ENCODE results near the gene SLC44A2.

SLC44A2 gene

GRCh38 chr19:10631874-10632273, 6.5 kb downstream of the SLC44A2 start:
- Histone ChIP-seq H3K27ac (no peak overlapping the region), H3K4me3 (no peak overlapping the region)
- no peak for TF ChIP-seq CTCF (IDR thresholded peaks at IDR 0.05)
- DNase-seq (ENCODE audit: low spot score) = no peak

- no peak for TF ChIP-seq CTCF (IDR thresholded peaks at IDR 0.05)
- DNase-seq (ENCODE audit: low spot score) = no peak
- Histone ChIP-seq H3K4me3 (no peak overlapping the region), H3K27ac (no peak overlapping the region)
Measured at GRCh38 chr19:10634430-10634829, 9.1 kb downstream of the SLC44A2 start.

GRCh38 chr19:10634963-10635362, 9.6 kb downstream of the SLC44A2 start:
- H3K27ac ChIP-seq = no peak overlapping the region
- no peak for DNase-seq (ENCODE audit: low spot score)
- no peak for TF ChIP-seq CTCF (IDR thresholded peaks at IDR 0.05)
- H3K4me3 ChIP-seq = no peak overlapping the region

DNA sequence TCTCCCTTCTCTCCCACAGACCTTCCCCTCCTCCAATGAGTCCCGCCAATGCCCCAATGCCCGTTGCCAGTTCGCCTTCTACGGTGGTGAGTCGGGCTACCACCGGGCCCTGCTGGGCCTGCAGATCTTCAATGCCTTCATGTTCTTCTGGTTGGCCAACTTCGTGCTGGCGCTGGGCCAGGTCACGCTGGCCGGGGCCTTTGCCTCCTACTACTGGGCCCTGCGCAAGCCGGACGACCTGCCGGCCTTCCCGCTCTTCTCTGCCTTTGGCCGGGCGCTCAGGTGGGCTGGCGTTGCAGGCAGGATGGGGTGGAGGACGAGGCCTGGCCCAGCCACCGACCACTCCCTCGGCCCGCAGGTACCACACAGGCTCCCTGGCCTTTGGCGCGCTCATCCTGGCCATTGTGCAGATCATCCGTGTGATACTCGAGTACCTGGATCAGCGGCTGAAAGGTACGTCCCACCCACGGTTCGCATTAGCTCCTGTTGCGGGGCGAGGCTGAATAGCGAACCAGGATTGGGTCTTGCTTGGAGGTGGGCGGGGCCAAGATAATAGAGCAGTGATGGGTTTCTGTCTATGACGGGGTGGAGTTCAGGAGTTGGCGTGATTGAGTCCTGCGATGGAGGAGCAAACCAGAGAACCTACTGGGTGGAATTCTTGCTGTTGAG, 11.1 kb downstream of the SLC44A2 start:
- no peak overlapping the region for H3K4me3 ChIP-seq
- DNase-seq (ENCODE audit: low spot score) = no peak
- no peak for TF ChIP-seq CTCF (IDR thresholded peaks at IDR 0.05)
- H3K27ac ChIP-seq = no peak overlapping the region

GRCh38 chr19:10637894-10638293, 12.5 kb downstream of the SLC44A2 start:
- no peak for TF ChIP-seq CTCF (IDR thresholded peaks at IDR 0.05)
- Histone ChIP-seq H3K27ac (no peak overlapping the region), H3K4me3 (no peak overlapping the region)
- no peak for DNase-seq (ENCODE audit: low spot score)

DNA sequence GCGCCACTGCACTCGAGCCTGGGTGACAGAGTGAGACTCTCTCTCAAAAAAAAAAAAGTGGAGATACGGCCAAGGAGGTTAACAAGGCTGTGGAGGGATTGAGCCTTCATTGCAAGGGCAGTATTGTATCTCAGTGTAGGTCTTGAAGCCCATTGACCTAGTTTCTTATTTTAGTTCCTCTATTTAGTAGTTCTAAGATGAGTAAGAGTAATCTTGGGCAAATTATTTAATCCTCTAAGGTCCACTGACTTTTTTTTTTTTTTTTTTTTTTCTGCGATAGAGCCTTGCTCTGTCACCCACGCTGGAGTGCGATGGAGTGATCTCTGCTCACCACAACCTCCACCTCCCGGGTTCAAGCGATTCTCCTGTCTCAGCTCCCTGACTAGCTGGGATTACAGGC, 14.5 kb downstream of the SLC44A2 start:
- no peak for TF ChIP-seq CTCF (IDR thresholded peaks at IDR 0.05)
- DNase-seq (ENCODE audit: low spot score) = no peak
- H3K4me3 ChIP-seq = no peak overlapping the region
- H3K27ac ChIP-seq = no peak overlapping the region

- no peak for DNase-seq (ENCODE audit: low spot score)
- Histone ChIP-seq H3K27ac (no peak overlapping the region), H3K4me3 (no peak overlapping the region)
- TF ChIP-seq CTCF (IDR thresholded peaks at IDR 0.05) = no peak
Measured at GRCh38 chr19:10640361-10640760, 15.0 kb downstream of the SLC44A2 start.

All from coronary artery (tissue), 2 donors.